ENCODE data around the gene RPA1.

The RPA1 gene

GRCh38 chr17:1945621-1946020, 115.8 kb downstream of the RPA1 start:
- Histone ChIP-seq H3K27me3 (ENCODE audit: low read depth, low read length) (no peaks in the 10 kb centered on the region), H3K36me3 (ENCODE audit: control insufficient read depth in 1 of 2, insufficient read depth in 2 of 2, low read length in 2 of 2) (no peaks in the 10 kb centered on the region), H3K4me3 (ENCODE audit: low read depth in 1 of 2, low read length in 2 of 2) (no peak overlapping the region), H3K4me1 (ENCODE audit: control insufficient read depth in 1 of 2, insufficient read depth in 2 of 2, low read length in 2 of 2) (no peaks in the 10 kb centered on the region), H3K9me3 (ENCODE audit: control insufficient read depth in 1 of 2, low read length in 2 of 2) (no peaks in the 10 kb centered on the region), H3K27ac (ENCODE audit: low read length) (no peak overlapping the region)

GRCh38 chr17:1946021-1946932, 116.5 kb downstream of the RPA1 start:
- H3K4me3 ChIP-seq (ENCODE audit: low read depth in 1 of 2, low read length in 2 of 2): no peak overlapping the region
- no peak overlapping the region for H3K27ac ChIP-seq (ENCODE audit: low read length)
- no peaks in the 10 kb centered on the region for H3K4me1 ChIP-seq (ENCODE audit: control insufficient read depth in 1 of 2, insufficient read depth in 2 of 2, low read length in 2 of 2)

DNA sequence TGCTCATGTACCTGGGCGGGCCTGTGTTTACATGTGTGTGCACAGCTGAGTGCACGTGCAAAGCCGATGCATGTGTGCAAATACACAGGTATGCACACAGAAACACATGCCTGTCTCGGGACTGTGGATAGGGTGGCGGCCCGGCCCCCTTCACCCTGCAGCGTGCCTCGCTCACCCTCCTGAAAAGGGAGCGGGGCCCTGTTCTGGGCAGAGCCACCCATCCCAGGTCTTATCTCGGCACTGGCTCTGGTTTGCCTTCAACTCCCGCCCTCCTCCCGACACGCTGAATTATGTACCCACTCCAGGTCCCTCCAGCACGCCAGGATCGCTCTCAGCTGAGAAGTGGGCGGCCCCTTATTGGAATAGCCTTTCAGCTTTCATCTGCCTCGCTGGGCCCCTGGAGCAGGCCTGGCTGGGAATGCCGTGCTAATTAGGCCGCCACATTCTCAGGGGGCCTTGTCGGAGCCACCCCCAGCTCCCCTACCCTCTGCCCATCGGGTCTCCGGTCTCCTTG, 117.5 kb downstream of the RPA1 start:
- H3K27me3 ChIP-seq (ENCODE audit: low read depth, low read length): no peaks in the 10 kb centered on the region
- no peak overlapping the region for H3K4me3 ChIP-seq (ENCODE audit: low read depth in 1 of 2, low read length in 2 of 2)
- no peaks in the 10 kb centered on the region for H3K4me1 ChIP-seq (ENCODE audit: control insufficient read depth in 1 of 2, insufficient read depth in 2 of 2, low read length in 2 of 2)
- H3K9me3 ChIP-seq (ENCODE audit: control insufficient read depth in 1 of 2, low read length in 2 of 2): no peaks in the 10 kb centered on the region
- H3K36me3 ChIP-seq (ENCODE audit: control insufficient read depth in 1 of 2, insufficient read depth in 2 of 2, low read length in 2 of 2): no peaks in the 10 kb centered on the region
- no peak overlapping the region for H3K27ac ChIP-seq (ENCODE audit: low read length)

More at GRCh38 chr17:1946021-1946932, 116.5 kb downstream of the RPA1 start:
- Histone ChIP-seq H3K9me3 (ENCODE audit: control insufficient read depth in 1 of 2, low read length in 2 of 2) (no peaks in the 10 kb centered on the region), H3K27me3 (ENCODE audit: low read depth, low read length) (no peaks in the 10 kb centered on the region), H3K36me3 (ENCODE audit: control insufficient read depth in 1 of 2, insufficient read depth in 2 of 2, low read length in 2 of 2) (no peaks in the 10 kb centered on the region)

- Histone ChIP-seq H3K4me3 (ENCODE audit: low read depth in 1 of 2, low read length in 2 of 2) (no peak overlapping the region), H3K27ac (ENCODE audit: low read length) (no peak overlapping the region), H3K27me3 (ENCODE audit: low read depth, low read length) (no peaks in the 10 kb centered on the region), H3K4me1 (ENCODE audit: control insufficient read depth in 1 of 2, insufficient read depth in 2 of 2, low read length in 2 of 2) (no peaks in the 10 kb centered on the region), H3K36me3 (ENCODE audit: control insufficient read depth in 1 of 2, insufficient read depth in 2 of 2, low read length in 2 of 2) (no peaks in the 10 kb centered on the region), H3K9me3 (ENCODE audit: control insufficient read depth in 1 of 2, low read length in 2 of 2) (no peaks in the 10 kb centered on the region)
Observed at GRCh38 chr17:1947743-1948516, 118.1 kb downstream of the RPA1 start.

- no peaks in the 10 kb centered on the region for H3K4me1 ChIP-seq (ENCODE audit: control insufficient read depth in 1 of 2, insufficient read depth in 2 of 2, low read length in 2 of 2)
- no peaks in the 10 kb centered on the region for H3K9me3 ChIP-seq (ENCODE audit: control insufficient read depth in 1 of 2, low read length in 2 of 2)
- no peak overlapping the region for H3K27ac ChIP-seq (ENCODE audit: low read length)
- no peak overlapping the region for H3K4me3 ChIP-seq (ENCODE audit: low read depth in 1 of 2, low read length in 2 of 2)
- H3K27me3 ChIP-seq (ENCODE audit: low read depth, low read length): no peaks in the 10 kb centered on the region
- no peaks in the 10 kb centered on the region for H3K36me3 ChIP-seq (ENCODE audit: control insufficient read depth in 1 of 2, insufficient read depth in 2 of 2, low read length in 2 of 2)
Observed at GRCh38 chr17:1948517-1948825, 118.7 kb downstream of the RPA1 start.
